MM.1S (cell line): ENCODE measurements around the gene DCLK2.

Experiments used
- CTCF ChIP-seq: fragments of 300-600 bp; sonication (generic); IDR thresholded peaks from 2 replicates; pipeline ENCODE4 v1.5.1; 2016; ENCODE audit warnings: antibody characterized with exemption, low read length, mixed read lengths
- EZH2 ChIP-seq: fragments of 300-600 bp; sonication (generic); optimal IDR thresholded peaks from 2 replicates; pipeline ENCODE3; 2017; ENCODE audit warnings: low read depth, mild to moderate bottlenecking, antibody characterized with exemption, low read length, mixed read lengths
- EZH2phosphoT487 ChIP-seq: fragments of 300-600 bp; sonication (generic); IDR thresholded peaks from 2 replicates; pipeline ENCODE4 v1.6.1; 2018; ENCODE audit warnings: antibody characterized with exemption, low read length

GRCh38 chr4:150256841-150257730 lies 178.8 kb downstream of the DCLK2 start:
- TF ChIP-seq CTCF = no peak
- no peak for TF ChIP-seq EZH2
- TF ChIP-seq EZH2phosphoT487 = no peak
